SKM-1 treated with dmso at 0.1 percent for 144 hours (cell line): ENCODE results near the gene PARP8.

Source experiments
- DNase-seq: peaks from one replicate; lab custom pipeline; 2025; ENCODE audit not compliant: unreplicated experiment; lab: John Stamatoyannopoulos, UW

PARP8 gene

DNA sequence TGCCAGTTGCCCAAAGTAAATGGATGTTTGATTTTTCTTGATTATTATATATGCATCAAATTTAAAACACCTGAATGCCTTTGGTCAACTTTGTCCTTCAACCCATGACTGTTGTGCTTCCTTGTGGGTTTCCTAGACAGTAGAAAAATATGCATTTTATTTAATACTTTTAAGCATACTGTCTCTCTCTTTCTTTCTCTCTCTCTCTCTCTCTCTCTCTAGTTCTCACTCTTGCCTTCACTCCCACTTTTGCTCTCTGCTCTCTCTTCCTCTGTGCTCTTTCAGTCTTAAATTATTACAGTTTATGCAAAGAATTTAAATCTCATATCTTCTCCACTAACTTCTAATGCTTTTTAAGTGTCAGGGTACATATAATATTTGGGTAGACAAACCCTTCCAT lies 173.0 kb downstream of the PARP8 start:
- no peak for DNase-seq

GRCh38 chr5:50843091-50843490 lies 176.7 kb downstream of the PARP8 start:
- no peak for DNase-seq

DNA sequence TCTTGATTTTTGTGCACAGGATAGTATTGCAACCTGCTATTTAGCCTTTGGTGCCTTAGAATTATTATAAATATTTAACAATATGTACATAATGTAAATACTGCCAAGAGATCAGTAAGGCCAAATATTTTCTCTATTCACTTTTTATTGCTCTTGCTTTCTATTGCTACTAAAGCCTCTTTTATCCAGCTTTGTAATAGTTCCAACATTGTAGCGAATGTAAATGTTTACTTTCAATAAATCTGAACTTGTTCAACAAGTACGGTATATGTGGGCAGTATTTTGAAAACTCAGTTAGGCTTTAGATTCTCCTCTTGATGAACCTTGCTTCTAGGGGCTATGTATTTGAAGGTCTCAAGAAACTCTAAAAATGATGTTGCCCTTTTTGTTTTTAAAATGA lies 179.8 kb downstream of the PARP8 start:
- no peak for DNase-seq

- no peak for DNase-seq
Observed at GRCh38 chr5:50849554-50849953, 183.1 kb downstream of the PARP8 start.

DNA sequence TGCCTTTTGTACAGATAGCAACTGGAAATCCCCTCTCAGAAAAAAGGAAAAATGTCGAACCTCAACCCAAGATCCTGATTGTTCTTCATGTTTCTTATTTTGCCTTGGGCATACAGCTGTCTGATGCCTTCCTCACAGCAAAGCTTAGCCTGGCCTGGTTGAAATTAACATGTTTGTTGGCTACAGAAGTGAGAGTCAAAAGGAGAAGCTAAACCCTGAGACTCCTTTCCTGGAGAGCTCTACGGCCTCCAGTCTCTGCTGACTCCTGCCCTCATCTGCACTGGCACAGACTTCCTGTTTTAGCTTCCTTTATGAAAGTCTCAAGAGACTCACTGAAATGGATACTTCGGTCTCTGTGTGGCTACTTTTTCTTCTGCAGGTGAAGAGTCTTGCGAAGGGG lies 186.7 kb downstream of the PARP8 start:
- peak; percentile 75 for DNase-seq

DNA sequence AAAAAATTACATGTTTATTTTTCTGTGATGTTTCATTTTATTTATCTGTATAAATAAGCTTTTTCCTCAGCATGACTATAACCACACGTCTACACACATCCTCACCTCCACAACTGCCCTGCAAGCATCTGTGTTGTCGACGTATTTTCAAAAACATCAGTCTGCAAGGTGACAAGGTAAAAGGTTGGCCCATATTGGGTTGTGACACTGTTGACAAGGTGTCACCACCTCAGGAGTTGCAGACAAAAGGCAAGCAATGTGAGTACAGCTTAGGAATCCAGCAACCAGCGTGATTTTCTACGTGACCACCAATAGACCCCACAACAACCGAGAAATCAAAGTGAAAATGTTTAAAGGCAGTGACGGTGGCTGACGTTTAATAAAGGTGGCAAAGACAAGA lies 187.6 kb downstream of the PARP8 start:
- no peak for DNase-seq

- DNase-seq: no peak
Observed at GRCh38 chr5:50855001-50855400, 188.6 kb downstream of the PARP8 start.

GRCh38 chr5:50856401-50857119 lies 190.1 kb downstream of the PARP8 start:
- no peak for DNase-seq

DNA sequence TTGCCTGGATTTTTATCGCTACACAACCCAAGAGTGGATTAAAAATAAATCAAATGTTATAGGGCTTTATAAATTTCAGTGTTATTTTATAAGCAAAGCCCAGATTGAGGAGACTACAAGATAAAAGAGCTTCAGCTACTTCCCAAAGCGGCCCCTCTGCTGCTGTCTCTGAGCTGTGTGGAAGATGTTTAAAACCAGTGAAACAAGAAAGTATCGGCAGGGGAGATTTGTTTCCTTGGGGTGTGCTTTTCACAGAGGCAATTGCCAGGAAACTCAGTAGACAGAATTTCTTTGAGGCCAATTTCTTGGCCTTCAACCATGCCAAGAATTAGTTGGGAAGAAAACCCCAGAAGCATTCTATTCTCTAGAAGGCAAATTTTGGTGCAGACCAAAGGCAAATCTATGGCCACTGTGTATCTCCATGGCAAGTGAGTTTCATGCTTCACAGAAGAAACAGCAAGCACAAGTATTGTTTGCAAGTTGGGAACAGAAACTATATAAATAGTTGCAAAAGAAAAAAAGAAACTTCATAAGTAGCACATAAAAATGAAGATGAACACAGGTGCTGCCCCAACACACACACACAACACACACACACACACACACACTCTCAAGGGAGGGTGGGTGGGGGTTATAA lies 197.2 kb downstream of the PARP8 start:
- DNase-seq: no peak

- DNase-seq: no peak
Observed at GRCh38 chr5:50864466-50864865, 198.0 kb downstream of the PARP8 start.

- no peak for DNase-seq
Observed at GRCh38 chr5:50866415-50866814, 200.0 kb downstream of the PARP8 start.

DNA sequence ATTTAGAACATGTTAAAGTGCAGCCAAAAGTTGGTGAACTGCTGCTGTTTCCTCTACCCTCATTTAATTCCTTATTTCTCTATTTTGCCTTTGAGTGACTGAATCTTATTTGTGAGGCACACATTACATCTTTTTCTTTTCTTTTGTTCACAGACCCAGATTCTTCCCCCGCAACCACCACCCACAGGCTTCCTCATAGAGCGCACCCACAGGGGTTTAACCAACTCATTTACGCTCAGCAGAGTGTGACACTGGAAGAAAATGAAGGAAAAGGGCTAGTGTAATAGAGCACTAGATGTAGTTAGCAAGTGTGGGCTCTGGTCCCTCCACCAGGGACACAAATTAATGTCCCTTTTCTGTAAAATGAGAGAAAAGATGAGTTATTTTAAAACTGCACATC lies 200.7 kb downstream of the PARP8 start:
- no peak for DNase-seq

GRCh38 chr5:50873595-50874277 lies 207.3 kb downstream of the PARP8 start:
- DNase-seq: no peak

DNA sequence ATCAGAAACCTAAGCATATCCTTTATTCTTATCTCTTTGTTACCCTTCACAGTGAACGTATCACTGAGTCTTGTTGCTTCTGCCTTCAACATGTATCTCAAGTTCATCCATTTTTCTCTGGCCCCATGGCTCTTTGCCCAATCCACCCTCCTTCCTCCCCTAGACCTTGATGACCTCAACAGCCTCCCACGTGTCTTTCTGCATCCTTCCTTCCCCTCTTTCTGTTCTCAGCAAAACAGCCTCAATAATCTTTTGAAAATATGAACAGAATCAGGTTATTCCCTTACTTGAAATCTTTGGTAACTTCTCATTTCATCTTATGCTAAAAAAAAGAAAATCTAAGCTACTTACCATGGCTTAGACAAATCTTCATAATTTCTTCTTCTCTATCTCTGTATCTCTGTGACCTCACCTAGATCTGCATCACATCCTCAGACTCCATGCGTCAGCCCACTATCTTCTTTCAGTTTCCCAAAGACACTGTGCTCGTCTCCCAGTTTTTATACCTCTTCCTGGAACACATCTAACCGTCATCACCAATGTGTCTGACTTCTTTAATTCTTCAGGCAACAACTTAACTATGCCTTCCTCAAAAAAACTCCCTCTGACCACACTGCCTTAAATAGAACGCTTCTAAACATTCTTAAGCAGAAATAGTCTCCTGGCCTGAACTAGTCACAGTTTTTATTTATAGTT lies 208.0 kb downstream of the PARP8 start:
- no peak for DNase-seq

- DNase-seq: no peak
Observed at GRCh38 chr5:50875002-50875344, 208.5 kb downstream of the PARP8 start.

- no peak for DNase-seq
Observed at GRCh38 chr5:50878470-50878869, 212.0 kb downstream of the PARP8 start.

GRCh38 chr5:50881407-50881806 lies 215.0 kb downstream of the PARP8 start:
- no peak for DNase-seq

DNA sequence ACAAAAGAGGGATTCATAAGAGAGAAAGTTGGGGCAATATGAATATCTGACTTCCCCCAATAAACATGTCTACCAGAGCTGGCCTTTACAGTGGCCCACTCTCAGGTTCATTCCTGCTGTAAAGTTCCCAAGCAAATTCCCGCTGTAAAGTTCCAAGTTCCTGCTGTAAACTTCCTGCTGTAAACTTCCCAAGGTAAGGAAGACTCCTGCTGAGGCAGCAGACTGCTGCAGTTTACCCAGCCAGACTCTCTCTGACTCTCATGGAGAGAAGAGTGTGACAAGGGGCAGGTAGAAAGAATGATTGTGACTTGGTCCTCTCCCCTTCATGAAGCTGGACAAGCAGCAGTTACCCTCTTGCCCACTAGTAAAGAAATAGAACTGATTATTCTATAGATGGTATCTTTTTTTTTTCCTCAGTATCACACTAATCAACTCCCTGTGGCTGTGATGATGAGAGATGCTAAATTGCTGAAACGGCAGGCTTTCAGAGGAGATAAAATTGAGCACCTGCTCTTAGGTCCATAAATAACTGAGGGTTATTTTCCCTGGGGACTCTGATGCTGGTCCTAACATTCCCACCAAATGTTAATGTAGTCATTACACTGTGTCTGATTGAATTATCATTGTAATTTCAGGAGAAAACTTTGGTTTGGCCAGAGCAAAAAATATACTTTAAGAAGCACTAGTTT lies 220.4 kb downstream of the PARP8 start:
- DNase-seq: no peak

DNA sequence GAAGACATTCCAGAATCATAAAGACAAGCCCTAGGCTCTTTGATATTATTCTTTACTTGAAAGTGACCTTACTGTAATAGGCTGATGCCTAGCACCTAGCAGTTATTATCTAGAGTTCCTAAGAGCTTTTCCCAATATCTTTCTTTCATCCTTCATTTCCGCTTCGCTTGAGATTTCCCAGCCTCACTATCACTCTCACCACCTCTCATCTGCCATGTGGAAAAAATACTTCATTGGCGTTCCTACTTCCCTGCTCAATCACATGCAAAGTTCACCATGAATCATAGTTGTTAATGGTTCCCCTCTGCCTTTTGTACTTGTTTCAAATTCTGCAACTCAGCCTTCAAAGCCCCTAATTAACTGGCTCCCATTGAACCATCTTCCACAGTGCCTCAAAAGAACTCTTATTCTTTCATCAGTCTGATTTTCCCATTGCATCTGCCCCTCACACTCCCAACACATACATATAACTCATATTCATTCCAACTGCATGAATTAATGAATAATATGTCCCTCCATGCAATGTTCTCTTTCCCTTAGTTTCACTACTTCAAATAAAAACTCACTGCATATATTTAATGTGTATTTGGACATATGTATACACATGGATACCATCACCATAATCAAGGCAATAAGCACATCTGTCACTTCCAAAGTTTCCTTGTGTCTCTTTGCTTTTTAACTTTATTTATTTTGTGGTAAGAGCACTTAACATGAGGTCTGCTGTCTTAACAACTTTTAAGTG lies 221.6 kb downstream of the PARP8 start:
- no peak for DNase-seq

GRCh38 chr5:50888751-50889150 lies 222.3 kb downstream of the PARP8 start:
- no peak for DNase-seq

DNA sequence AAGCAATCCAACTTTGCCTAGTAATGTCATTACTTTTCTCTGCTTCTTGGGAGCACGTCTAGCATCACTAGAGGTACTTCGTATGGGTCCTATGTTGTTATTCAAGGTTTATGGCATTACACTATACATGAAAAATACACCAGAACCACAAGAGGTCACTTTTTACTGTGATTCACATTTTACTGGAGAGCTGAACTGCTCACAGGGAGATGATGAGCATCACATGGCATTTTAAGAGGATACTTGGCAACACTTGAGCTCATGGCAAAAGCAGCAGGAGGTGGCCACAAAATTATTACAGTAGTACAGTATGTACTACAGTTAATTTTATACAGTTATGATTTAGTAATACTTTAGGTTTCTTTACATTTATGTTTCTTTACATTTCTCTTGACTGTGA lies 223.4 kb downstream of the PARP8 start:
- no peak for DNase-seq
